ENCODE measurements around the gene RPS14.
A peak's percentile ranks its signal among the peaks of the same experiment; 100 is the strongest.

DNA sequence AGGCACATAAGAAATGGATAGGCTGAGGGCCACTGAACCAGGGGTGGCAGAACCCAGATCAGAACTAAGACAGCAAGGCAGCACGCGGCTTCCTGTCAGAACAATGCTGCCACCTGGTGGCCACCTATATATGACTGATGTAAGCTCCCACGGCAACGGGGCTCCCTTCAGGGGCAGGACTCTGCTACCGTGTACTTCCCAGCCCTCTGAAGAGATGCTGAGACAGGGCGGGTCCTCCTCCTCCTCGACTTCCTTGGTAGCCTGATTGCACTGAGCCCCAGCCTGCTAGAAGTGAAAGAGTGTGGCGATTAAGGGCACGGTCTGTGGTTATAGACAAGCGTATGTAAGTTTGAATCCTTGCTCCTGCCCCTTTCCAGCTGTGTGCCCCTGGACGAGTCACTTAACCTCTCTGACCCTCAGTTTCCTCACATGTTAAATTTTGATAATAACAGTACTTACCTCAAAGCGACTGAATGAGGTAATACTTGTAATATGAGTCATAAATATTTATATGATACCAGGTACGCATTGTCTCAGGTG, 13.3 kb downstream of the RPS14 start:
- TF ChIP-seq RAD21 (conservative IDR thresholded peaks at IDR 0.05) (peak; percentile 86), EZH2 (IDR thresholded peaks at IDR 0.05; ENCODE audit: borderline replicate concordance, insufficient read depth, low read length, poor library complexity, severe bottlenecking) (no peak), SMC3 (conservative IDR thresholded peaks at IDR 0.05; ENCODE audit: poor library complexity) (peak; percentile 90), EP300 (conservative IDR thresholded peaks at IDR 0.05; ENCODE audit: poor library complexity, severe bottlenecking) (no peak), MXI1 (conservative IDR thresholded peaks at IDR 0.05; ENCODE audit: poor library complexity, severe bottlenecking) (peak; percentile 33), POLR2AphosphoS5 (IDR thresholded peaks at IDR 0.05) (no peak)
- TF ChIP-seq, protein P1, sequence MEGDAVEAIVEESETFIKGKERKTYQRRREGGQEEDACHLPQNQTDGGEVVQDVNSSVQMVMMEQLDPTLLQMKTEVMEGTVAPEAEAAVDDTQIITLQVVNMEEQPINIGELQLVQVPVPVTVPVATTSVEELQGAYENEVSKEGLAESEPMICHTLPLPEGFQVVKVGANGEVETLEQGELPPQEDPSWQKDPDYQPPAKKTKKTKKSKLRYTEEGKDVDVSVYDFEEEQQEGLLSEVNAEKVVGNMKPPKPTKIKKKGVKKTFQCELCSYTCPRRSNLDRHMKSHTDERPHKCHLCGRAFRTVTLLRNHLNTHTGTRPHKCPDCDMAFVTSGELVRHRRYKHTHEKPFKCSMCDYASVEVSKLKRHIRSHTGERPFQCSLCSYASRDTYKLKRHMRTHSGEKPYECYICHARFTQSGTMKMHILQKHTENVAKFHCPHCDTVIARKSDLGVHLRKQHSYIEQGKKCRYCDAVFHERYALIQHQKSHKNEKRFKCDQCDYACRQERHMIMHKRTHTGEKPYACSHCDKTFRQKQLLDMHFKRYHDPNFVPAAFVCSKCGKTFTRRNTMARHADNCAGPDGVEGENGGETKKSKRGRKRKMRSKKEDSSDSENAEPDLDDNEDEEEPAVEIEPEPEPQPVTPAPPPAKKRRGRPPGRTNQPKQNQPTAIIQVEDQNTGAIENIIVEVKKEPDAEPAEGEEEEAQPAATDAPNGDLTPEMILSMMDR (IDR thresholded peaks at IDR 0.05; ENCODE audit: poor library complexity, severe bottlenecking): peak; percentile 95
- TF ChIP-seq, protein P2, sequence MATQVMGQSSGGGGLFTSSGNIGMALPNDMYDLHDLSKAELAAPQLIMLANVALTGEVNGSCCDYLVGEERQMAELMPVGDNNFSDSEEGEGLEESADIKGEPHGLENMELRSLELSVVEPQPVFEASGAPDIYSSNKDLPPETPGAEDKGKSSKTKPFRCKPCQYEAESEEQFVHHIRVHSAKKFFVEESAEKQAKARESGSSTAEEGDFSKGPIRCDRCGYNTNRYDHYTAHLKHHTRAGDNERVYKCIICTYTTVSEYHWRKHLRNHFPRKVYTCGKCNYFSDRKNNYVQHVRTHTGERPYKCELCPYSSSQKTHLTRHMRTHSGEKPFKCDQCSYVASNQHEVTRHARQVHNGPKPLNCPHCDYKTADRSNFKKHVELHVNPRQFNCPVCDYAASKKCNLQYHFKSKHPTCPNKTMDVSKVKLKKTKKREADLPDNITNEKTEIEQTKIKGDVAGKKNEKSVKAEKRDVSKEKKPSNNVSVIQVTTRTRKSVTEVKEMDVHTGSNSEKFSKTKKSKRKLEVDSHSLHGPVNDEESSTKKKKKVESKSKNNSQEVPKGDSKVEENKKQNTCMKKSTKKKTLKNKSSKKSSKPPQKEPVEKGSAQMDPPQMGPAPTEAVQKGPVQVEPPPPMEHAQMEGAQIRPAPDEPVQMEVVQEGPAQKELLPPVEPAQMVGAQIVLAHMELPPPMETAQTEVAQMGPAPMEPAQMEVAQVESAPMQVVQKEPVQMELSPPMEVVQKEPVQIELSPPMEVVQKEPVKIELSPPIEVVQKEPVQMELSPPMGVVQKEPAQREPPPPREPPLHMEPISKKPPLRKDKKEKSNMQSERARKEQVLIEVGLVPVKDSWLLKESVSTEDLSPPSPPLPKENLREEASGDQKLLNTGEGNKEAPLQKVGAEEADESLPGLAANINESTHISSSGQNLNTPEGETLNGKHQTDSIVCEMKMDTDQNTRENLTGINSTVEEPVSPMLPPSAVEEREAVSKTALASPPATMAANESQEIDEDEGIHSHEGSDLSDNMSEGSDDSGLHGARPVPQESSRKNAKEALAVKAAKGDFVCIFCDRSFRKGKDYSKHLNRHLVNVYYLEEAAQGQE (IDR thresholded peaks at IDR 0.05; ENCODE audit: borderline replicate concordance): no peak

Measured in neural cell (in vitro differentiated cells).